Neural progenitor cell (in vitro differentiated cells): ENCODE results near the gene SPECC1L. TPM values are rescaled to one million over a fixed set of nuclear protein-coding genes. Genes with fewer than 3 reads are reported as not detected.

ENCODE experiments used
- DNase-seq: peaks from one replicate; pipeline ENCODE4 v3.0.0-alpha.2; 2016; ENCODE audit warnings: low spot score
- H2AFZ ChIP-seq: fragments of 200-600 bp; sonication (generic); replicated peaks from 2 replicates; pipeline ENCODE4 v1.6.1; 2016; ENCODE audit warnings: antibody characterized with exemption
- H3F3A ChIP-seq: fragments of 200-600 bp; sonication (generic); 2 replicates; pipeline ENCODE4 v1.6.1; 2016; ENCODE audit warnings: antibody characterized with exemption, low read depth
- H3K27ac ChIP-seq: fragments of 200-600 bp; sonication (generic); 2 replicates; pipeline ENCODE4 v1.5.1; 2016; ENCODE audit warnings: mild to moderate bottlenecking
- H3K27me3 ChIP-seq: fragments of 200-600 bp; sonication (generic); 2 replicates; pipeline ENCODE4 v1.6.1; 2016; ENCODE audit warnings: mild to moderate bottlenecking, moderate library complexity
- H3K36me3 ChIP-seq: fragments of 200-600 bp; sonication (generic); 2 replicates; pipeline ENCODE4 v1.5.1; 2016
- H3K4me1 ChIP-seq: fragments of 200-600 bp; sonication (generic); 2 replicates; pipeline ENCODE4 v1.6.1; 2016; ENCODE audit warnings: mixed run types
- H3K4me2 ChIP-seq: fragments of 200-600 bp; sonication (generic); 2 replicates; pipeline ENCODE4 v1.6.1; 2016
- H3K4me3 ChIP-seq: fragments of 200-600 bp; sonication (generic); 2 replicates; pipeline ENCODE4 v1.5.1; 2016
- H3K79me2 ChIP-seq: fragments of 200-600 bp; sonication (generic); 2 replicates; pipeline ENCODE4 v1.6.1; 2016; ENCODE audit warnings: low read depth
- H3K9ac ChIP-seq: fragments of 200-600 bp; sonication (generic); 2 replicates; pipeline ENCODE4 v1.6.1; 2016
- H3K9me3 ChIP-seq: fragments of 200-600 bp; sonication (generic); 2 replicates; pipeline ENCODE4 v1.5.1; 2016; ENCODE audit warnings: low read depth
- H4K20me1 ChIP-seq: fragments of 200-600 bp; sonication (generic); 2 replicates; pipeline ENCODE4 v1.6.1; 2016; ENCODE audit warnings: low read depth
- H3K27ac Mint-ChIP-seq: 3 replicates; pipeline ENCODE4 v1.8.0; 2021; ENCODE audit warnings: mixed read lengths
- H3K27me3 Mint-ChIP-seq: 2 replicates; pipeline ENCODE4 v1.8.0; 2022; ENCODE audit warnings: low read depth, mild to moderate bottlenecking, inconsistent platforms, moderate library complexity, mixed read lengths; ENCODE audit not compliant: insufficient read depth
- H3K36me3 Mint-ChIP-seq: 3 replicates; pipeline ENCODE4 v1.8.0; 2021; ENCODE audit warnings: mixed read lengths
- H3K4me1 Mint-ChIP-seq: 3 replicates; pipeline ENCODE4 v1.8.0; 2021; ENCODE audit warnings: mixed read lengths
- H3K4me3 Mint-ChIP-seq: 3 replicates; pipeline ENCODE4 v1.8.0; 2021; ENCODE audit warnings: mild to moderate bottlenecking, moderate library complexity, mixed read lengths
- H3K9me3 Mint-ChIP-seq: 3 replicates; pipeline ENCODE4 v1.8.0; 2020; ENCODE audit warnings: mixed read lengths
- CTCF ChIP-seq: fragments of 200-600 bp; sonication (generic); IDR thresholded peaks from 2 replicates; pipeline ENCODE4 v1.5.1; 2017; ENCODE audit warnings: antibody characterized with exemption, mild to moderate bottlenecking
- EZH2 ChIP-seq: fragments of 200-600 bp; sonication (generic); IDR thresholded peaks from 2 replicates; pipeline ENCODE4 v1.6.1; 2017; ENCODE audit warnings: antibody characterized with exemption, mild to moderate bottlenecking, moderate library complexity
- EZH2phosphoT487 ChIP-seq: fragments of 200-600 bp; sonication (generic); IDR thresholded peaks from 2 replicates; pipeline ENCODE4 v1.6.1; 2017; ENCODE audit warnings: antibody characterized with exemption
- total RNA-seq: library from RNA; depleted of rRNA; stranded (reverse); fragments of >200 nt; gene quantifications from 2 replicates; pipeline ENCODE4 v1.2.3, GENCODE V29; 2015; ENCODE audit warnings: low replicate concordance

The SPECC1L gene
- total RNA-seq, 1 donor from 2014 or later: 48.9 TPM

- Mint-ChIP-seq H3K27ac (no peak overlapping the region), H3K27me3 (peaks cover 7% of the 10 kb centered on the region), H3K4me1 (peaks cover 26% of the 10 kb centered on the region), H3K9me3 (peaks cover 2% of the 10 kb centered on the region), H3K4me3 (no peak overlapping the region), H3K36me3 (no peaks in the 10 kb centered on the region)
- Histone ChIP-seq H3K9me3 (no peaks in the 10 kb centered on the region), H3K4me3 (no peak overlapping the region), H3K4me1 (peaks cover 22% of the 10 kb centered on the region), H3K27ac (no peak overlapping the region), H3K79me2 (no peaks in the 10 kb centered on the region), H3F3A (peaks cover 16% of the 10 kb centered on the region), H3K9ac (no peak overlapping the region), H2AFZ (no peak overlapping the region), H3K36me3 (no peaks in the 10 kb centered on the region), H3K27me3 (peaks cover 17% of the 10 kb centered on the region), H4K20me1 (no peaks in the 10 kb centered on the region), H3K4me2 (peak overlapping the region; percentile 47)
- peak; percentile 75 for DNase-seq
- TF ChIP-seq EZH2phosphoT487: no peak
- TF ChIP-seq CTCF: no peak
- TF ChIP-seq EZH2: no peak
Measured at GRCh38 chr22:24450610-24451009, 180.0 kb downstream of the SPECC1L start.

GRCh38 chr22:24451162-24451561, 180.5 kb downstream of the SPECC1L start:
- H3K79me2 ChIP-seq: no peaks in the 10 kb centered on the region
- TF ChIP-seq EZH2phosphoT487 (no peak), EZH2 (no peak), CTCF (no peak)

GRCh38 chr22:24453853-24454252, 183.2 kb downstream of the SPECC1L start:
- Mint-ChIP-seq H3K4me1 (peaks cover 12% of the 10 kb centered on the region), H3K36me3 (no peaks in the 10 kb centered on the region), H3K9me3 (peaks cover 2% of the 10 kb centered on the region), H3K4me3 (no peak overlapping the region), H3K27me3 (peaks cover 3% of the 10 kb centered on the region), H3K27ac (no peak overlapping the region)
- Histone ChIP-seq H3K36me3 (no peaks in the 10 kb centered on the region), H4K20me1 (no peaks in the 10 kb centered on the region), H3K4me2 (no peak overlapping the region), H3K9ac (no peak overlapping the region), H3F3A (peaks cover 15% of the 10 kb centered on the region), H3K4me1 (peaks cover 15% of the 10 kb centered on the region), H3K9me3 (no peaks in the 10 kb centered on the region), H3K27me3 (peaks cover 14% of the 10 kb centered on the region), H3K4me3 (no peak overlapping the region), H3K79me2 (no peaks in the 10 kb centered on the region), H3K27ac (no peak overlapping the region), H2AFZ (no peak overlapping the region)
- no peak for DNase-seq
- TF ChIP-seq CTCF (no peak), EZH2phosphoT487 (no peak), EZH2 (no peak)

More at GRCh38 chr22:24451162-24451561, 180.5 kb downstream of the SPECC1L start:
- H3K4me3 Mint-ChIP-seq: no peak overlapping the region
- Histone ChIP-seq H3K27me3 (peaks cover 17% of the 10 kb centered on the region), H3K9ac (no peak overlapping the region), H3F3A (peaks cover 15% of the 10 kb centered on the region), H3K27ac (no peak overlapping the region), H3K9me3 (no peaks in the 10 kb centered on the region), H3K4me1 (peaks cover 17% of the 10 kb centered on the region), H3K36me3 (no peaks in the 10 kb centered on the region), H3K4me2 (peak overlapping the region; percentile 47), H4K20me1 (no peaks in the 10 kb centered on the region), H3K4me3 (no peak overlapping the region), H2AFZ (no peak overlapping the region)
- no peak overlapping the region for H3K27ac Mint-ChIP-seq
- peaks cover 20% of the 10 kb centered on the region for H3K4me1 Mint-ChIP-seq
- peaks cover 2% of the 10 kb centered on the region for H3K9me3 Mint-ChIP-seq
- peaks cover 5% of the 10 kb centered on the region for H3K27me3 Mint-ChIP-seq
- DNase-seq: no peak
- no peaks in the 10 kb centered on the region for H3K36me3 Mint-ChIP-seq
